GM12878 (cell line): ENCODE data around the gene CFP. TPM values are rescaled to one million over a fixed set of nuclear protein-coding genes. Genes with fewer than 3 reads are reported as not detected.

Experiments used
- ATAC-seq: fragments of 200-7000 bp; cut with Tn5 transposase; 3 replicates; pipeline ENCODE4 v1.9.1; 2020; ENCODE audit warnings: mild to moderate bottlenecking, moderate library complexity
- BruUV-seq: library from RNA; stranded (reverse); fragments of 400-500 nt; replicated peaks from 2 replicates; lab custom pipeline; 2021; lab: Mats Ljungman, UMichigan
- CTCF ChIA-PET: fragments of 300-600 bp; sonication (Branson Sonifier 250); formaldehyde crosslinking; extraction: SDS; loops from one replicate; lab custom pipeline; 2021; ENCODE audit warnings: inconsistent platforms; lab: Yijun Ruan, JAX
- POLR2A ChIA-PET: fragments of 350-600 bp; formaldehyde crosslinking; extraction: SDS; loops from one replicate; lab custom pipeline; 2021; ENCODE audit warnings: inconsistent platforms; lab: Charles Lee
- RAD21 ChIA-PET: fragments of 300-600 bp; sonication (Branson Sonifier 250); formaldehyde crosslinking; loops from one replicate; lab custom pipeline; 2023; ENCODE audit warnings: antibody characterized with exemption; ENCODE audit not compliant: unreplicated experiment; lab: Charles Lee
- SMC1A ChIA-PET: fragments of 300-600 bp; sonication (Branson Sonifier 250); formaldehyde crosslinking; loops from one replicate; lab custom pipeline; 2023; ENCODE audit not compliant: unreplicated experiment, uncharacterized antibody; lab: Charles Lee
- DNase-seq: peaks from one replicate; pipeline ENCODE4 v3.0.0-alpha.2; 2011; ENCODE audit warnings: low read depth, low spot score
- FAIRE-seq: peaks from 3 replicates; lab custom pipeline; 2011; peaks lifted over from hg19 to GRCh38; lab: Jason Lieb, UNC
- H2AFZ ChIP-seq: 2 replicates; pipeline ENCODE4 v1.6.0; 2011; ENCODE audit warnings: low read depth, low read length, control low read depth; ENCODE audit not compliant: control insufficient read depth
- H3K27ac ChIP-seq: 2 replicates; pipeline ENCODE4 v1.5.1; 2011; ENCODE audit warnings: control low read depth; ENCODE audit not compliant: control insufficient read depth, insufficient read depth
- H3K27me3 ChIP-seq, 2 experiments: replicated peaks in 1 of 2; 2 replicates each; pipeline versions ENCODE4 v1.6.0 to v1.6.1; 2011; ENCODE audit warnings: low read length in 1 of 2; ENCODE audit not compliant: control insufficient read depth in 2 of 2, insufficient read depth in 2 of 2
- H3K36me3 ChIP-seq, 2 experiments: 2 replicates each; pipeline ENCODE4 v1.5.1; 2011; ENCODE audit warnings: low read length in 1 of 2; ENCODE audit not compliant: control insufficient read depth in 2 of 2, insufficient read depth in 2 of 2
- H3K4me1 ChIP-seq: 2 replicates; pipeline ENCODE4 v1.6.1; 2011; ENCODE audit warnings: mild to moderate bottlenecking, low read length, moderate library complexity, mixed read lengths; ENCODE audit not compliant: control insufficient read depth, insufficient read depth
- H3K4me2 ChIP-seq: 2 replicates; pipeline ENCODE4 v1.6.0; 2011; ENCODE audit warnings: control low read depth; ENCODE audit not compliant: control insufficient read depth, insufficient read depth
- H3K4me3 ChIP-seq: fragments of 200-600 bp; sonication (generic); 2 replicates; pipeline ENCODE4 v1.5.1; 2016
- H3K79me2 ChIP-seq: 2 replicates; pipeline ENCODE4 v1.6.0; 2011; ENCODE audit warnings: low read length; ENCODE audit not compliant: control insufficient read depth, insufficient read depth
- H3K9ac ChIP-seq: 2 replicates; pipeline ENCODE4 v1.8.0; 2011; ENCODE audit warnings: low read length, control low read depth, mixed read lengths; ENCODE audit not compliant: control insufficient read depth, insufficient read depth
- H3K9me3 ChIP-seq: replicated peaks from 3 replicates; pipeline ENCODE4 v1.5.1; 2011; ENCODE audit warnings: mild to moderate bottlenecking, low read length; ENCODE audit not compliant: control insufficient read depth, insufficient read depth
- H4K20me1 ChIP-seq: 2 replicates; pipeline ENCODE4 v1.6.0; 2011; ENCODE audit not compliant: control insufficient read depth, insufficient read depth
- ETV6 ChIP-seq, 2 experiments: fragments of 450-650 bp in 1 of 2; IDR thresholded peaks in 1 of 2; conservative IDR thresholded peaks in 1 of 2; 2 replicates each; pipeline ENCODE4 v1.6.1; 2014; ENCODE audit warnings: antibody characterized with exemption in 1 of 2, borderline replicate concordance in 1 of 2, low read depth in 1 of 2, mild to moderate bottlenecking in 1 of 2, moderate library complexity in 1 of 2
- NR2F1 ChIP-seq: fragments of 450-650 bp; conservative IDR thresholded peaks from 2 replicates; pipeline ENCODE4 v1.6.1; 2017; ENCODE audit warnings: mild to moderate bottlenecking
- PKNOX1 ChIP-seq: fragments of 450-650 bp; IDR thresholded peaks from 2 replicates; pipeline ENCODE4 v1.6.1; 2016; ENCODE audit warnings: mild to moderate bottlenecking
- POLR2AphosphoS5 ChIP-seq: IDR thresholded peaks from 2 replicates; pipeline ENCODE4 v1.6.1; 2011; ENCODE audit warnings: mild to moderate bottlenecking, low read length, inconsistent platforms
- SMAD1 ChIP-seq: fragments of 450-650 bp; IDR thresholded peaks from 2 replicates; pipeline ENCODE4 v1.6.1; 2018; ENCODE audit warnings: mild to moderate bottlenecking, low read depth; ENCODE audit not compliant: partially characterized antibody
- SP1 ChIP-seq: IDR thresholded peaks from one replicate; pipeline ENCODE4 v1.6.1; 2011; ENCODE audit warnings: low read depth, low read length
- SUPT20H ChIP-seq: IDR thresholded peaks from 2 replicates; pipeline ENCODE4 v1.6.1; 2011; ENCODE audit warnings: low read depth, mild to moderate bottlenecking, low read length, moderate library complexity, borderline replicate concordance; ENCODE audit not compliant: control insufficient read depth
- YBX1 ChIP-seq: fragments of 450-650 bp; IDR thresholded peaks from 2 replicates; pipeline ENCODE4 v1.6.1; 2016; ENCODE audit warnings: antibody characterized with exemption
- ZNF24 ChIP-seq: fragments of 450-650 bp; IDR thresholded peaks from 2 replicates; pipeline ENCODE4 v1.6.1; 2017; ENCODE audit warnings: antibody characterized with exemption, mild to moderate bottlenecking
- ZNF622 ChIP-seq: fragments of 450-650 bp; IDR thresholded peaks from 2 replicates; pipeline ENCODE4 v1.6.1; 2017; ENCODE audit warnings: mild to moderate bottlenecking, inconsistent platforms
- WGBS: methylation state at CpG from one replicate; pipeline ENCODE4 v1.1.6; 2016; ENCODE audit warnings: low lambda C conversion rate; ENCODE audit not compliant: insufficient replicate concordance, insufficient coverage; ENCODE audit errors: missing lambda C conversion rate; 5-methylcytosine and 5-hydroxymethylcytosine counted together
- in situ Hi-C: fragments of 300-500 bp; cut with MboI; formaldehyde crosslinking; loops from 9 replicates; pipeline ENCODE4 v1.14.3; 2018; ENCODE audit warnings: mixed read lengths
- intact Hi-C: fragments of 100-400 bp; cut with micrococcal nuclease; formaldehyde crosslinking; loops from one replicate; pipeline ENCODE4 v1.14.2; 2022; ENCODE audit not compliant: unreplicated experiment
- polyA plus RNA-seq, 11 experiments: library from polyadenylated mRNA; depleted of rRNA in 4 of 11; unstranded in 6 of 11; stranded (reverse) in 5 of 11; fragments of >200 nt; fragmentation: Nextera tagmentation in 4 of 11; fragmentation: Illumina TruSeq in 1 of 11; extraction: Ambion mirVana in 4 of 11; extraction: Trizol in 1 of 11; gene quantifications; 1 replicate in 1 of 11; 2 replicates in 10 of 11; pipeline versions ENCODE4 v1.2.1 to v1.2.3, GENCODE V29; 2011 to 2016; ENCODE audit warnings: inconsistent platforms in 2 of 11, missing spikeins in 2 of 11, low read depth in 1 of 11
- total RNA-seq, 4 experiments: library from RNA; depleted of rRNA in 3 of 4; stranded (reverse); fragments of >200 nt in 3 of 4; fragmentation: Illumina TruSeq in 1 of 4; extraction: Trizol in 1 of 4; gene quantifications; 2 replicates each; pipeline versions ENCODE4 v1.2.1 to v1.2.3, GENCODE V29; 2013 to 2021

CFP gene
- total and polyA plus RNA-seq, 10 of the 15 experiments (the other 5 are each of a cell fraction or from before 2014, with no cell fraction given): 0.72 to 10.1 (median 2.8) TPM

GRCh38 chrX:47638816-47639215 lies 9.1 kb upstream of the CFP start:
- no peak for ATAC-seq
- CTCF ChIA-PET: interaction anchor here (2.3 kb wide), 1 partner anchor 10 kb away, joined by 9 read pairs; no protein-coding TSS in a partner anchor
- RAD21 ChIA-PET: interaction anchor here (1.2 kb wide), 1 partner anchor 10 kb away, joined by 5 read pairs; no protein-coding TSS in a partner anchor
- peaks cover 0 to 9% of the 10 kb centered on the region in 2 experiments; a peak in 3 of 4 replicates for H3K36me3 ChIP-seq
- no peak overlapping the region for H3K4me3 ChIP-seq
- no peak for DNase-seq
- no peaks in the 10 kb centered on the region for H3K27me3 ChIP-seq
- peaks cover 2% of the 10 kb centered on the region; the same call in 1 of the 3 replicates for H3K9me3 ChIP-seq
- H3K4me1 ChIP-seq: peaks cover 14% of the 10 kb centered on the region
- H3K4me2 ChIP-seq: no peak overlapping the region
- H3K9ac ChIP-seq: no peak overlapping the region
- WGBS: 86% methylated on average over 14 of the region's 14 CpGs
- BruUV-seq: no TSS peak
- no peaks in the 10 kb centered on the region for H4K20me1 ChIP-seq
- no peak for TF ChIP-seq NR2F1
- no peak for TF ChIP-seq YBX1
- TF ChIP-seq ETV6 (conservative IDR thresholded peaks at IDR 0.05 in 1 of 2, IDR thresholded peaks at IDR 0.05 in 1 of 2; ENCODE audit: borderline replicate concordance in 1 of 2, low read depth in 1 of 2): no peak
- TF ChIP-seq SUPT20H: no peak
- no peak for TF ChIP-seq PKNOX1
- no peak for TF ChIP-seq ZNF24
- no peak for TF ChIP-seq SMAD1
- TF ChIP-seq POLR2AphosphoS5: no peak
- no peak for TF ChIP-seq ZNF622
- TF ChIP-seq SP1: no peak
- in situ Hi-C loops (no loop called here), intact Hi-C loops (loop anchor here (10.0 kb wide), 1 partner anchor 154 kb away; the partner anchor contains the start of gene ZNF41)
- FAIRE-seq: no peak
- no peak overlapping the region for H3K27ac ChIP-seq
- SMC1A ChIA-PET: interaction anchor here (0.8 to 2.3 kb wide), 3 partner anchors 8 to 10 kb away, joined by 3 to 7 read pairs (median 5); no protein-coding TSS in a partner anchor
- no peak overlapping the region for H2AFZ ChIP-seq
- H3K79me2 ChIP-seq: peaks cover 1% of the 10 kb centered on the region; the same call in 1 of the 2 replicates
- POLR2A ChIA-PET: interaction anchor here (2.4 kb wide), 1 partner anchor 10 kb away, joined by 9 read pairs; no protein-coding TSS in a partner anchor
